GM21526 (cell line): ENCODE data around the gene OR5V1.
"Not testable (repeated sequence)": the region's sequence is repeated elsewhere in the genome, so short reads cannot be mapped to it uniquely, and the experiment has no call there.

Experiments used
- ATAC-seq: cut with Tn5 transposase; IDR thresholded peaks from one replicate; pipeline ENCODE4 v1.9.1; 2021; ENCODE audit warnings: moderate library complexity; ENCODE audit not compliant: unreplicated experiment, low FRiP score

The OR5V1 gene

GRCh38 chr6:29368765-29369164 lies at the start of gene OR5V1:
TSS of gene OR5V1 (minus strand) at chr6:29368865. CDS start at chr6:29356195, 12,670 bp downstream.
- no peak for ATAC-seq

GRCh38 chr6:29414588-29414987 lies 45.9 kb upstream of the OR5V1 start, which contains the start of gene OR12D1:
TSS of gene OR12D1 (plus strand) at chr6:29414928.
- ATAC-seq, result no peak

DNA sequence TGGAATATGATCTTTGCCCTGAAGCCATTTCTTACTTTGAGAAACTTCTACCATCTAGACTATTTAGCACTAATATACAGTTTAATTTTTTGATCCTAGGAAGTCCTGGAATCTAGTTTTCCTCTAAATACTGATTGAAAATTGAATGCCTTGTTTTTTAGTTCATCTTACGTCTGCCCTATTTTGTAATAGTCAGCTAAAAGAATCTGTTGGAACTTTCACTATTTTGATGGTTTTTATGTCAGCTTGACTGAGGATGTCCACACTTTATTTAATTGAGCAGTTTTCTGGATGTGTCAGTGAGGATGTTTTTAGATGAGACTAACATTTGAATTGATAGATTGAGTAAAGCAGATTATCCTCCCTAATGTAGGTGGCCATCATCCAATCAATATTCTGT lies 35.1 kb upstream of the OR5V1 start:
- ATAC-seq, result no peak

DNA sequence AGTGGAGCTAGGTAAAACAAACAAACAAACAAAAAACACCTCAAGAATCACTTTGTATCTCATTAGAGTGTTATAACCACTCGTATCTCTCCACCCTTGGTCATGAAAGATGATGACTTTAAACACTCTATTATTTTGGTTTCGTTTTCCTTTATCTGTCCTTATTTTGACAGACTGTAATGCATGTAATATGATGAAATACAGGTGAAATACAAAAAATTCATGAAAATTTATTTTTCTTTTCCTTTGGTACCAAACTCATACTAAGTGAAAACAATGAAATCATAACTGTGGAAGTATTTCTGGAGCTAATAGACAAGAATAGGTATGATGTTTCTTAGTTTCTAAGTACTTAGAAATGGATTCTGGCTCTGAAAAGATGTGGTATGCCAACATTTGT lies 30.9 kb upstream of the OR5V1 start:
- no peak for ATAC-seq

DNA sequence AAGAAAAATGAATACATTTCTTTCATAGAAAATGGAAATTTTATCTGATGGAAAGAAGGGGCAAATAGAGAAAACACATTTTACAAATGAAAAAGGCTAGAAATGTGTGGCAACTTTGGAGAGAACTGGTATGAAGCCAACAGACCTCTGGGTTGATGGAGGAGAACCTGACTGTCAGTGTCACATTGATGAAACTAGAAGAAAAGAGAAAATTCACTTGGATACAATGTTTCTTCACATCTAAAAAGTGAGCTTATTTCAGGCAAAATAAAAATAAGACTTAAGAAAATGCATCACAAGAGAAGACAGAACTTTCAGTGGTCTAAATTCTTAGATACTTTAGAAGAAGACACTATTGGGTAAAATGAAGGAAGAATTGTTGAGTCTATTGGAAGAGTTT lies 26.7 kb upstream of the OR5V1 start, which contains the start of gene OR12D2:
TSS of gene OR12D2 (plus strand) at position 301 of the 400 bp plus-strand sequence. CDS start 1,069 bp downstream, outside the sequence.
- ATAC-seq, result no peak

- ATAC-seq, result no peak
These were observed 19.9 kb upstream of the OR5V1 start for GRCh38 chr6:29388533-29388932.

DNA sequence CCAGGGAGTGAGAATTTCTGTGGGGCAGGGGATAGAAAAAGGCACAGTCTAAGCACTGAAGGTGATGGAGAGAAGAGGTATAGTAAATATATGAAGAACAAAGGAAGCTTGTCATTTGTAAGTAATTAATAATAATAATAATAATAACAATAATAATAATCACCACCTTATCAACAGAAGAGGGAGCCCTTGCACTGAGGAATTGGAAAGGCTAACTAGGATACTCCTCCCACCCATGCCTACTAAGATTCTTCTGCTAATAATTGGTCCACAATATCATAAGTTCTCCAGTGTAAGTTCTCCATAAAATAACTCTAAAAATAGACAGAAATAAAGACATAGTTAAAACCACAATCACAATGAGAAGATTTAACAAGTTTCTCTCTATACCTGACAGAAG lies 7.3 kb upstream of the OR5V1 start:
- no peak for ATAC-seq

DNA sequence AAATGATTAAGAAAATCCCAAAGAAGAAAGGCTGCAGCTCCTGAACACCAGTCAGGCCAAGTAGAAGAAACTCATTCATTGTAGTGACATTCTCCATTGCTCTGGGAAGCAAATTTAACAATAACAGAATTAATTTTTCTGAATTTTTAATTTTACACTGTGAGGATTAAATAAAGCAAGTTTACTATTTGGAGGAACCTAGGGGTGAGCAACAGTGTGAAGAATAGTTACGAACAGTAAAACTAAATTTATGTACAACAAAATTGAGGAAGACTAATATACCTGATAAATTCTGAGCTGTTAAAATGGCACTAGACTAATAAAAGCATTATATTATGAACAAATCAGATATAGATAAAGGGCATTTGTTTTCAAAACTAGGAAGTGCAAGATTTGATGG lies 6.5 kb upstream of the OR5V1 start, which contains the start of gene OR12D3:
TSS of gene OR12D3 (minus strand) at position 101 of the 400 bp plus-strand sequence. CDS start at position 97, 4 bp downstream.
- no peak for ATAC-seq

DNA sequence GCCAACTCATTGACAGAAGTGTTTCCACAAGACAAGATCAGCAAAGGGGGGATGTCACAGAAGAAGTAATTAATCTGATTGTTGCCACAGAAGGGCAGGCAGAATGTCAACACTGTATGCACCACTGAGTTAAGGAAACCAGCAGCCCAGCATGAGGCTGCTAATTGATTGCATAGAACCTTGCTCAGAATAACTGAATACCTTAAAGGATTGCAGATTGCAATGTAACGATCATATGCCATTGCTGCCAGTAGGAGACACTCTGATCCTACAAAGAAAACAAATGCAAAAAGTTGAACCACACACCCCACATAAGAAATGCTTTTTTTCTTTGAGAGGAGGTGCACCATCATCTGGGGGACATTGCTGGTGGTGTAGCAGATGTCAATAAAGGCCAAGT lies 13.1 kb downstream of the OR5V1 start:
- ATAC-seq, result no peak

DNA sequence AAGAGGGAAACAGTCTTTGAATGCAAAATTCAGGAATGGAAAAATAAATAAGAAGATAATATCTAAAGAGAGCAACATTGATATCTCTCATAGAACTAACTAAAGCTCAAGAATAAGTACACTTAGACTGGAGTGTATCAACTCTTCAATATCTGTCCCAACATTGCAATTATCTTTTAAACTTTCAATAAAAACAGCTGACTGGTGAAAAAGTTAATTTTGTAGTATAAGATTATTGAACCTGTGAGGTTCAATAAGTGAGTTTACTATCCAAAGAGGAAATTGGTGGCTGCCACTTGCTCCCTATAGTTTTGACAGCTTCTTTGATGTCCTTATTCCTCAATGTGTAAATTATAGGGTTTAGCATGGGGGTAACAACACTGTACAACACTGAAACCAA lies 13.7 kb downstream of the OR5V1 start:
- ATAC-seq, result no peak

DNA sequence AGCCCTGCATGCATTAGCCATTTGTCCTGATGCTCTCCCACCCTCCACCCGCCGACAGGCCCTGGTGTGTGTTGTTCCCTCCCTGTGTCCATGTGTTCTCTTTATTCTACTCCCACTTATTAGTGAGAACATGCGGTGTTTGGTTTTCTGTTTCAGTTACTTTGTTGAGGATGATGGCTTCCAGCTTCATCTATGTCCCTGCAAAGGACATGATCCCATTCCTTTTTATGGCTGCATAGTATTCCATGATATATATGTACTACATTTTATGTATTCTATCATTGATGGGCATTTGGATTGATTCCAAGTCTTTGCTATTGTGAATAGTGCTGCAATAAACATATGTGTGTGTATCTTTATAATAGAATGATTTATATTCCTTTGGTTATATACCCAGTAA lies 19.3 kb downstream of the OR5V1 start:
- ATAC-seq, result not testable (repeated sequence)

GRCh38 chr6:29345380-29345779 lies 23.3 kb downstream of the OR5V1 start:
- ATAC-seq, result no peak

GRCh38 chr6:29336269-29336668 lies 32.4 kb downstream of the OR5V1 start:
- ATAC-seq, result no peak

DNA sequence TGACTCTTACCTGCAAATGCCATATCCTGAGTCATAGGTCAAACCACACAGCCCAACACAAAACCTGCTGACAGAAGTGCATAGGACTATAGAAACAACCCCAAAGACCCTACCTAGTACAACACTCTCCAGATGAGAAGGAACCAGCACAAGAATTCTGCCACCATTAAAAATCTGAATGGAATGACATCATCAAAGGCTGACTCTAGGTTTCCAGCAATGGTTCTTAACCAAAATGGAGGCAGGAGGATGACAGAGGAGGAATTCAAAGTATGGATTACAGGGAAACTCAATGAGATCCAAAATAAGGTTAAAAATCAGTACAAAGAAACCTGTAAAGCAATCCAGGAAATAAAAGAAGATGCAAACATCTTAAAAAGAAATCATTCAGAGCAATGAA lies 36.0 kb downstream of the OR5V1 start:
- ATAC-seq, result no peak

GRCh38 chr6:29325777-29326176 lies 42.9 kb downstream of the OR5V1 start:
- no peak for ATAC-seq

DNA sequence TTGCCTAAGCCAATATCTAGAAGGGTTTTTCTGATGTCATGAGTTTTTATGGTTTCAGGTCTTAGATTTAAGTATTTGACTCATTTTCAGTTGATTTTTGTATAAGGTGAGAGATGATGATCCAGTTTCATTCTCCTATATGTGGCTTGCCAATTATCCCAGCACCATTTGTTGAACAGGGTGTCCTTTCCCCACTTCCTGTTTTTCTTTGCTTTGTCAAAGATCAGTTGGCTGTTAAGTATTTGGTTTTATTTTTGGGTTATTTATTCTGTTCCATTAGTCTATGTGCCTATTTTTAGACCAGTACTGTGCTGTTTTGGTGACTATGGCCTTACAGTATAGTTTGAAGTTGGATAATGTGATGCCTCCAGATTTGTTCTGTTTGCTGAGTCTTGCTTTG lies 45.3 kb downstream of the OR5V1 start:
- ATAC-seq, result not testable (repeated sequence)

DNA sequence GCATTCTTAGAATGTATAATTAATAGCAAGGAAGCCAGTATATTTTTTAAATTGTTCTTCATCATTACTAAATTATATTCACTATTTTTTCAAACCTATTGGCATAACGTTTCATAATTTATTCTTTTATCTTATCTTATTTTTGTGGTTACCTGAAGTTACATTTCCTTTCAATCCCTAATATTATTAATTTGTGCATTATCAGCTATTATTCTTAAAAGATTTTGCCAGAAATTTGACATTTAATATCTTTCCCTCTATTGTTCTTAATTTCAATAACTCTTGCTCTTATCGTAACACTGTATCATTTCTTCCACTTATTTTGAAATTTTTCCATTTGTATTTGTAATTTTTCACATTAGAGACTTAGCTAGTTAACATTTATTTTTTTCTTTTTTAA lies 48.7 kb downstream of the OR5V1 start:
- no peak for ATAC-seq
